ENCODE data around the gene NEDD4.
"Not testable (repeated sequence)": the region's sequence is repeated elsewhere in the genome, so short reads cannot be mapped to it uniquely, and the experiment has no call there.

The NEDD4 gene

GRCh38 chr15:55800216-55800615, 193.2 kb downstream of the NEDD4 start:
- in situ Hi-C loops (cut with MboI; ENCODE audit: low pct_unique_long_range_greater_than_20kb, low sequenced_read_pairs) = no loop called here
- no peak for DNase-seq

- in situ Hi-C loops (cut with MboI; ENCODE audit: low pct_unique_long_range_greater_than_20kb, low sequenced_read_pairs) = loop anchor here (10.0 kb wide), 1 partner anchor 155 kb away; no protein-coding TSS in a partner anchor
- DNase-seq = peak; percentile 85
Observed at GRCh38 chr15:55799291-55800212, 193.9 kb downstream of the NEDD4 start.

DNA sequence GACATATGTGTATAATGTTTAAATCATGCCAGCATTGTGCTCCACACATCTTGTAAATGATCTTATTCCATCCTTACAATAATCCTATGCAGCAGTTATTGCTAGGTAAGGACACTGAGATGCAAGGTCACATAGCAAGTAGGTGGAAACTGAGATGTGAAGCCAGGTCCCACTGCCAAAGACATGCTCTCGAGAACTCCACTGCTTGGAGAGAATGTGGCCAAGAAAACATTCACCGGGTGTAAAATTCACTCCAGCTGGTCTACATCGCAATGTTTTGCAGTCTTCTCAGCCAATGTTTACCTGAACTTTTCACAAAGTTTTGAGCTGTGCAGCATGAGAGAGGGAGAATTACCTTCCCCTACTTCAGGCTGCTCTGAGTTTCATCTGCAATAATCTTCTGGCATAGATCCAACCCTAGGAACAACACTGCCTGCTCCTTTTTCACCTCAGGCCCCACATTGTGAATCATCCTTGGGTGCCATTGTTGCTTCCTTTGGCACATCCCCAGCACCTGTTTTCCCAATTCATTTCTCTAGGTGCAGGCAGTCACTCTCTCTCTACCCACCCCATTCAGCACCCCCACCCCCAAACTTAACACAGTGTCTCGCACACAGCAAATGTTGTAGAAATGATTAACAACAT, 197.0 kb downstream of the NEDD4 start:
- DNase-seq = no peak
- in situ Hi-C loops (cut with MboI; ENCODE audit: low pct_unique_long_range_greater_than_20kb, low sequenced_read_pairs) = loop anchor here (10.0 kb wide), 1 partner anchor 152 kb away; no protein-coding TSS in a partner anchor

GRCh38 chr15:55795031-55795430, 198.4 kb downstream of the NEDD4 start:
- no peak for DNase-seq
- in situ Hi-C loops (cut with MboI; ENCODE audit: low pct_unique_long_range_greater_than_20kb, low sequenced_read_pairs) = loop anchor here (10.0 kb wide), 1 partner anchor 150 kb away; no protein-coding TSS in a partner anchor

DNA sequence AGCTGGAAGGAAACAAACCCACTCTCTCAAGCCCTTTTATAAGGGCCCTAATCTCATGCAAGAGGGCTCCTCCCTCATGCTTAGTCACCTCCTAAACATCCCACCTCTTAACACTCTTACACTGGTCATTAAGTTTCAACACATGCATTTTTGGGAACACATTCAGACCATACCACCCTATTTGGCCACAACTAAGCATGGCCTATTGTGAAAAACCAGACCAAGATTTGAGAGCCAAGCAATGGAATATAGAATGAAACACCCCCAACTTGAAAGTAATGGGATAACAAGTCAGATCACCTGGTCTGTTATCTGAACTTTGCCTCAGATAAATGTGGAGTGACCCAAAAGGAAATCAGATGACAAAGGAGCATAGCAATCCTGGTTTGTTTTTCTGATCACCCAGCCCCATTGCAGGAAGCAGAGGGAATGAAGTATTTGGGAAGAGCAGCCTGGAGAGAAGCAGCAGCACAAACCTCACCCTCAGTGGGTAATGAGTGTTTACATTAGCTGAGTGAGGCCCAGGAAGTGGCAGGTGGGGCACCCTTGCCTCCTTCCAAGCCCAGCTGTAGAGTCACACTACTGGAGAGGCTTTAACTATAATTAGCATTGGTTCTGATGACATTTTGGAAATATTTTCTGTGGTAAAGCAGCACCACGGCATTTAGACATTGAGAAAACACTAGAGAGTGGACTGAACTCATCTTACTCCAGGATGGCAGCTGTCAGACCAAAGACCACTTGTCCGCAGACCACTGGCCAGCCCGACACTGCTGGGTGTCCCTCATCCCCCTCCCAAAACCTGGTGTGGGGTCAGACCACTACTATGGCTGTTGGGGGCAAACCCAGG, 201.6 kb downstream of the NEDD4 start:
- no peak for DNase-seq
- in situ Hi-C loops (cut with MboI; ENCODE audit: low pct_unique_long_range_greater_than_20kb, low sequenced_read_pairs) = loop anchor here (10.0 kb wide), 1 partner anchor 147 kb away; no protein-coding TSS in a partner anchor

DNA sequence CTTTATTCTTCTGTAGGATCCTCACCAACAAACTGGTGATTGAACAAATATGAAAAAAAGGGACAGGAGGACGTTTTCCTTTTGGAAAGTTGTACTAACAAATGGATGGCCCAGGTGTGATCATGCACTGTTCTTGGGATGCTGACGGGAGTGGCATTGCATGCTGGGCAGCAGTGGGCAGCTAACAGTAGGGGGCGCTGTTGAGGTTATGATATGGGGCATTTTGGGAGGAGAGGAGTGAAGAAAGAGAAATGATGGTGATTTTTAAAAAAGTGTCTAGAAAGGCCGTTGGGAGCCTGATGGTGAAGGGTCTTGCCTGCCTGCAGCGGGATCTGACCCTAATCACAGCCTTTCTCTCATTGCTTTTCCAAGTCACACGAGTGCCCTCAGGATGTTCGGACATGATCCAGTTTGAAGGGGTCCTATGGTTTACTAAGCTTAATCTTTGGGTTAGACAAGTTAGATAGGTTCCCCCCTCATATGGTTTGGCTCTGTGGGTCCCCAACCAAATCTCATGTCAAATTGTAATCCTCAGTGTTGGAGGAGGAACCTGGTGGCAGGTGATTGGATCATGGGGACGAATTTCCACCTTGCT, 204.2 kb downstream of the NEDD4 start:
- in situ Hi-C loops (cut with MboI; ENCODE audit: low pct_unique_long_range_greater_than_20kb, low sequenced_read_pairs) = no loop called here
- DNase-seq = peak; percentile 24

DNA sequence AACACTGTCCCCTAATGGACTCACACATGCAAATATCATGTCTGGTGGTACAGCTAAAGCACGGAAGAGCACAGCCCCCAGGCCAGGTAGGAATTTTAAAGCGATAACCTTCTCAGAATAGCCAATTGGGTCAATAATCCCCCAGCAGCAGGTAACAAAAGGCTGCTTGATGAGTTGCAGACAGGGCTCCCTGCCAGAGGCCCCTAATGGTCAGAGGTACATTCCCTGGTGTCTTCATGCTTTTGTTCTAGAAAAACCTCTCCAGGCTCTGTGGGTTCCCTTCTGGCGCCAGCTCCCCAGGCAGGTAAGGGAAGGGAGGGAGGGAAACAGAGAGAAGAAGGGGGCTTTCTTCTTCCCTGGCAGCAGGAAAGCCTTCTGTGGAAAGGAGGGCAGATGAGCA, 207.1 kb downstream of the NEDD4 start:
- DNase-seq = no peak
- in situ Hi-C loops (cut with MboI; ENCODE audit: low pct_unique_long_range_greater_than_20kb, low sequenced_read_pairs) = no loop called here

- in situ Hi-C loops (cut with MboI; ENCODE audit: low pct_unique_long_range_greater_than_20kb, low sequenced_read_pairs); DNase-seq: not testable (repeated sequence)
Observed at GRCh38 chr15:55785593-55785992, 207.8 kb downstream of the NEDD4 start.

DNA sequence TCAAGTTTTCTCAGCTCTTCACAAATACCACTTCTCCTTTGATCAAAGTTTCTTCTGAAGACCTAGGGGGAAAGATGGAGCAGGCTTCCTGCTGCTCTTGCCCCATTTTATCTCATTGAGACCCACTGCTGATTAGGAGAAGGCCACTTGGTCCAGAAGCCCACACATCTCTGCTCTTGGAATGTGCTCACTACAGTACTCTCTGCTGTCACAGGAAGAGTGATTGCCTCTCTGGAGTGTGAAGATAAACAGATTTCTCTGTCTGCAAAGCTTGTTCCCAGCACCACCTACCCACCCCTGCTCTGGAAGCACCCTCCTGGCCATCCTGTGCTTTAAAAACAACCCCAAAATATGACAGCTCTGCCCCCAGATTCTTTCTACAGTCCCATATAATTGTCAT, 209.1 kb downstream of the NEDD4 start:
- DNase-seq = no peak
- in situ Hi-C loops (cut with MboI; ENCODE audit: low pct_unique_long_range_greater_than_20kb, low sequenced_read_pairs) = no loop called here

DNA sequence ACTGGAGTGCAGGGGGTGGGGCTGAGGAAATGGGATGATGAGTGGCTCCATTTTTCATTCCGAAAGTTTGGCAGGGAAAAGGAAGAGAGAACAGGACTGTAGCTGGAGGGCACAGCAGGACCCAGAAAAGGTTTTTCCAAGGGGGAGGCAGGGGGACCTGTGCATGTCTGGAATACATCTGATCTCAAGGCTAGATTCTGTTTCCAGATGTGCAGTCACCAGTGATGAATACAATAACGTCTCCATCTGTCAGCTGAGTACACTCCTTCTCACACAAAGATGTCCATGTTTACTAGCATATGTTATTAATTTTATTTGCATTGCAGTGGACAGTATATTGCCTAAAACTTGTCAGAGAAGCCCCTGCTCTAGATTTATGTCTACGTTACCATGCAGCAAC, 210.5 kb downstream of the NEDD4 start:
- in situ Hi-C loops (cut with MboI; ENCODE audit: low pct_unique_long_range_greater_than_20kb, low sequenced_read_pairs) = no loop called here
- no peak for DNase-seq

GRCh38 chr15:55780292-55780691, 213.1 kb downstream of the NEDD4 start:
- in situ Hi-C loops (cut with MboI; ENCODE audit: low pct_unique_long_range_greater_than_20kb, low sequenced_read_pairs) = no loop called here
- no peak for DNase-seq

DNA sequence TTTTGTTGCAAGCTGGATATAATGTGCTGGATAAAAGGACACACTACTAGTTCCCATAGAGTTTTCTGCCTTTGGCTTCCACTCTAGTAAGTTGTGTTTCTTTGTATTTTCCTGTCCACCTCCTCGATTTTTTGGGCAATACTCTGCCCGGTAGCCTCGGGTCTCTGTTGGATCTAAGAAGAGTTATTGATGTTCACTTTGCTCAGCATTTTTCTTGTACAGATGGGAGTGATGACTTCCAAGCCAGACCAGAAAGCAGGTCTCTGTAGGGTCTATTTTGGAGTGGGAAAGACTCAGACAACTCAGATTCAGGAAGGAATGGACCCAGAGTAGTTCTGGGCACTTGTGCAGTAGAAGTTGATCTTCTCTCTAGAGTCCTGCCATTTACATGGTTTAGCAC, 214.5 kb downstream of the NEDD4 start:
- DNase-seq = no peak
- in situ Hi-C loops (cut with MboI; ENCODE audit: low pct_unique_long_range_greater_than_20kb, low sequenced_read_pairs) = no loop called here
